Measurements from ENCODE around the gene OR9Q2.
"Not testable (repeated sequence)": the region's sequence is repeated elsewhere in the genome, so short reads cannot be mapped to it uniquely, and the experiment has no call there.

The OR9Q2 gene, protein sequence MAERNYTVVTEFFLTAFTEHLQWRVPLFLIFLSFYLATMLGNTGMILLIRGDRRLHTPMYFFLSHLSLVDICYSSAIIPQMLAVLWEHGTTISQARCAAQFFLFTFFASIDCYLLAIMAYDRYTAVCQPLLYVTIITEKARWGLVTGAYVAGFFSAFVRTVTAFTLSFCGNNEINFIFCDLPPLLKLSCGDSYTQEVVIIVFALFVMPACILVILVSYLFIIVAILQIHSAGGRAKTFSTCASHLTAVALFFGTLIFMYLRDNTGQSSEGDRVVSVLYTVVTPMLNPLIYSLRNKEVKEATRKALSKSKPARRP

DNA sequence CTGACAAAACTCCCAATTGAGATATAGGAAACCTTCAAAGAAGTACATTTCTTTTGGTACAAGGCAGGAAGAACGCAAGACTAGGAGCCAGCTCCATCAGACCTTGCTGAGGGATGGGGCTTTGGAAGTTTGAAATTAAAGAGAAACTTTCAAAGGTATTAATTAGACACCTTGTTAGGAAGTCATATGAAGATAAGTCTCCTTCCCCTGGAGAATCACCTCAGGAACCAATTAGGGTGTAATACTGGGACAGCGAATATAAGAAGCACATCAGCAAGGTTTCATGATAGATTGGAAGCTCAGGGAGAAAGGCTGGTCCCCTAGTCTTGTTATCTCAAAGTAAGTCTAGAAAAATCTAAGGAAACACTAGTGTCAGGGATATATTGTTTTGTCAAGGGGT lies at the start of gene OR9Q2:
Gene OR9Q2, plus strand, starts transcription at position 301 of the 400 bp plus-strand sequence. CDS start 1,421 bp downstream, outside the sequence.
- FAIRE-seq: no peak

DNA sequence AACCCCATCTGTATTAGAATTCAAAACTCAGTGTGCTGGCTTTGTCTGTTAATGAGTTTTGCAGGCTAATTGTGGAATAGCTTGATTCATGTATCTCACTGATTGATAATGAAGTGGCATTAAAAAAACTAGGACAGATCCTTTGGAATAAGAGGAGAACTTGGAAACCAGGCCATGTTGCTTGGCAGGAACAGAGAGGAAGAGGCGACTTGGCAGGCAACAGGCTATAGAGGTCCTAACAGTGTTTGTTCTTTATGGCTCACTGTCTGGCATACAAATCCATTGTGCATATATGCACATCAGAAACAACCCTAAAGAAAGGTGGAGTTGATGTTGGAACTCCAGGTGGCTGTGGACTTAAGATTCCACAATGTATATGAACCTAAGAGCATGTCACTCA lies 46.1 kb upstream of the OR9Q2 start:
- no peak for FAIRE-seq

DNA sequence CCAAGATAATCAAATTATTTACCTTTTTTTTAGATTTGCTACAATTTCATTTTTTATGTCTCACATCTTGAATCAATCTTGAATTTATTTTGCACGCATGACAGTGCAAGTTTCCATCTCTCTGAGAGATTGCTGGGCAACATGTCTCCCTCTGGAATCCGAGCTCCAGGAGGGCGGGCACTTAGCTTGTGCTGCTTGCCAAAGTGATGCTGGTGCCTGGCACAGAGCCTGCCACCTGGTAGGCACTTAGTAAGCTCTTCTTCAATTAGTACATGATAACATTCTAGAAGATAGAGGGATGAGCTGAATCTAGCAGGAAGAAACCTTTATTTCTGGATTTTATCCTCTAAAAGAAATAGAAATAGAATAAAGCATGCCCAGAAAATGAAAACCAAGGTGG lies 36.1 kb upstream of the OR9Q2 start:
- FAIRE-seq: no peak

DNA sequence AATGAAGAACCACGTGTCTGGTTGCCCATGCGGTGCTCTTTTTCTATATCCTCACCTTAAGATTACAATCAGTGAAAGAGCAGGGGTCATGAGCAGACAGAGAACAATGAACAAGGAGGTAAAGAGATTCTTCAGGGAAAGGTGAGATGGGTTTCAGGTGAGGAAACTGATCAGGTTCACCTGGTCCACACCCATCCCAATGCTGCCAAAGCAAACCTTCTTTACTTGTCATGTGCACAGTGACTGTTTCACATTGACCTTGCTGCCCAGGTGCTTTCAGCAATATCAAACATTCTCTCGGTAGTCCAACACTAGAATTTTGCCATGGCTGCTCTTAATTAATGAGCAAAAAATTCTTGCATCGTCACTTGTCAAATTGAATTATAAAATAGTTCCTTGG lies 24.5 kb upstream of the OR9Q2 start:
- FAIRE-seq: no peak

DNA sequence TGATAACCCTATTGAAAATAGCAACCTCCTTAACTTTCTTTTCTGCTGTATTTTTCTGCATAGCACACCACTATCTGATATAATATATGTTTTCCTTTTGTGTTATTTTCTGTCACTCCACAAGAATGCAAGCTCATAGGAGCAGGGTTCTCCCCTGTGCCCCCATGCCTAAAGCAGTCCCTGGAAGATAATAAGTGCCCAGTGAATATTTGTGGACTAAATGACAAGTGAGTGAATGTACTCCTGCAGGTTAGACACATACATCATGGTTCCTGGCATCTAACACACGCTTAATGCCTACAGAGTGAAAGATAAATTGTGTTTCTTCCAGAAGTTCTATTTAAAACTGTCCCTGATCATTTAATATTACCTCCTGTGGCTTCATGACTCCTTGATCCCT lies 23.9 kb upstream of the OR9Q2 start:
- FAIRE-seq: no peak

DNA sequence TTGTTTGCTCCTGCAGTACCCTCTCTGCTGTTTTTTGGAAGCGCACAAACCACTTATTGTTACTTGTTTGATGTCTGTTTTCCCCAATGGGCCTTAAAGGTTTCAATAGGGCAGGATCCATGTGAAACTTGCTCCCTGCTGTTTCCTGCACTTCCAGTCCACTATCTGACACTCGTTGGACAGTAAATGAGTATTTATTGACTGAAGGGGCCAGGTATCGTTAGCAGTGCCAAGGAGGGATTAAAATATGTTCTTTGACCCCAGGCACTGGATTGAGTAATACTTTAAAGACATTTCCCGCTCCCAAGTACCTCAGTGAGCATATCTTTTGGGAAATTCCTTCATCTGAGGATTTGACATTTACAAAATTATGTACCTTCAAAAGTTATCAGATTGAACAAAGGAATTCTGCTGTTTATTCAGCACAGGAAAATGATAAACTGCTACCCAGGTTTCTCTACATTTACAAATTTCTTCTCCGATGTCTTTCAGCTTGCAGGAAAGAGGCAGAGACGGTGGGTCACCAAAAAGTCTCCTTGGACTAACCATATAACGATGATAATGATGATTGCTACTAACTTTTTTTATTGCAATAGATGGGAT lies 23.3 kb upstream of the OR9Q2 start:
- FAIRE-seq: no peak

DNA sequence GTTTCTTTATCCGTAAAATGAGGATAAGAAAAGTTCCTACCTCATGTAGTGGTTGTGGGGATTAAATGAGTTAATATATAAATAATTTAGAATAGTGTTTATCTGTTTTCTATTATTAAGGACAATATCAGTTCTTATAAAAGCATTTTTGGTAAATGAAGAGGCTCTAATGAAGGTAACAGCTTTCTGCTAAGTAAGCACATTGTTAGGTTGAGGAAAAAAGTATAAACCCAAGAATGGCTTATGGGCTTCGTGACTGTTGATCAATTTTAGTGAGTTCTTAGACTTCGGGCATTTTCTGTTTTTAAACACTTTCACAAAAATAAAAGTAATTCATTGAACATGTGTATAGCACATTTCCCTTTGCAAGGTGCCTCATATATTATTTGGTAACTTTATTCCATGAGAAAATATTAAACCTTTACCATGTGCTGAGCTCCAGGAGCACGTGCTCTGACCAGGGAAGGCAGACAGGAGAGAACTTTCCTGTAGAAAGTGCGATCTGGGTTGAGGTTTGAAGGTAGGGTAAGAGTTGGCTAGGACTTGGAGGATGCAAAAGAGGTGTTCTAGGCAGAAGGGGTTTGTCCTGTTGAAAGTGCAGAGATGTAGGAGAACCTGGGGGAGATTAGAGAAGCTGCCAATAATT lies 11.3 kb upstream of the OR9Q2 start:
- FAIRE-seq: no peak

DNA sequence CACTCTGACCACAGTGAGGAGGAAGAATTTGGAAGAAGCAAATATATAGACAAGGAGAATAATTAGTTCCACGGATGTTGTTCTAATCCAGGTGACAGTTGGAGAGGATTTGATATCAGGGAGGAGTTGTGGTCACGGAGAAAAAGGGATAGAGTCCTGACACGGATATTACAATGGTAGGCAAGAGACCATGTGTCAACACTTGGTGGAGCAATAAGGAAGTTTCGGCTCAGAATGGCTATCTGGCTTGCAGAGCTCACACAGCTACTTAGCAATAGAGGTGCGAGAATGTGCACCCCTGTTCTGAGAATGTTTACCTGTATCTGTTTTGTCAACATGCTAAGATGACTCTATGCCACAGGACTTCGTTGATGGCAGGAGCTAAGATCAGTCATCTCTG lies 10.4 kb upstream of the OR9Q2 start:
- FAIRE-seq: no peak

DNA sequence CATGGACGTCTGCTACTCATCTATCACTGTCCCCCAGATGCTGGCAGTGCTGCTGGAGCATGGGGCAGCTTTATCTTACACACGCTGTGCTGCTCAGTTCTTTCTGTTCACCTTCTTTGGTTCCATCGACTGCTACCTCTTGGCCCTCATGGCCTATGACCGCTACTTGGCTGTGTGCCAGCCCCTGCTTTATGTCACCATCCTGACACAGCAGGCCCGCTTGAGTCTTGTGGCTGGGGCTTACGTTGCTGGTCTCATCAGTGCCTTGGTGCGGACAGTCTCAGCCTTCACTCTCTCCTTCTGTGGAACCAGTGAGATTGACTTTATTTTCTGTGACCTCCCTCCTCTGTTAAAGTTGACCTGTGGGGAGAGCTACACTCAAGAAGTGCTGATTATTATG lies 9.2 kb upstream of the OR9Q2 start:
- no peak for FAIRE-seq

DNA sequence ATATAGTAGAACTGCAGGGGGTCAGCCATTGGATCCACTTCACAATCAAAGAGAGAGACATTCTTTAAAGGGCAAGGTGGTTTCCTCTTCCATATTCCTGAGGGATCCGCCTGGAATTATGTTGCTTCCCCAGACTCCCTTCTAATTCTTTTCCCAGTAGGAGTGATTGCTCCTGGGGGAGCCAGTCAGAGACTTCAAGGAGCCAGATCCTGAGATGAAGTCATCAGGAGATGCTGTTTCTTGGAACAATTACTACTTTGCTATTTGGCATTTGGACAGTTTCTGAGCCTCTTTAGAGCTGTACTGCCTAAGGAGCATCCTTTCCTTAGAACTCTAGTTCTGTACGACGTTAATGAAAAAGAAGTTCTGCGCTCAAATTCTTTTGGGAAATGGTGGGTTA lies 1.9 kb upstream of the OR9Q2 start:
- no peak for FAIRE-seq

DNA sequence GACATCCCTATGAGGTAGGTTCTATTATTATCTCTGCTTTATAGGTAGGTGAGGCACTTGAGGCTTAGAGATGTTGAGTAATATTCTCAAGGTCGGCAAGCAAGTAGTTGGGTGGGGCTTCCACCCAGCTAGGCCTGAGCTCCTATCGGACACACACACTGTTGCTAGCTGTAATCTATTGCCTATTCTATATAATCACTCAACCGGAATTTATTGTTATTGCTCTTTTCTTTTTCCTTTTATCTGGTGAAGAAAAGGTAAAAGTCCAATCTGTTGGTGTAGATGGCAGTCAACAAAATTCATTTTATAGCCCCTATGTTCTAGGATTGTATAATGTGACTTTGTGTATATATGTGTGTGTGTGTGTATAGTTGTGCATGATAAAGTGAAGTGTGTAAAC lies 3.4 kb downstream of the OR9Q2 start:
- FAIRE-seq: peak; percentile 95

DNA sequence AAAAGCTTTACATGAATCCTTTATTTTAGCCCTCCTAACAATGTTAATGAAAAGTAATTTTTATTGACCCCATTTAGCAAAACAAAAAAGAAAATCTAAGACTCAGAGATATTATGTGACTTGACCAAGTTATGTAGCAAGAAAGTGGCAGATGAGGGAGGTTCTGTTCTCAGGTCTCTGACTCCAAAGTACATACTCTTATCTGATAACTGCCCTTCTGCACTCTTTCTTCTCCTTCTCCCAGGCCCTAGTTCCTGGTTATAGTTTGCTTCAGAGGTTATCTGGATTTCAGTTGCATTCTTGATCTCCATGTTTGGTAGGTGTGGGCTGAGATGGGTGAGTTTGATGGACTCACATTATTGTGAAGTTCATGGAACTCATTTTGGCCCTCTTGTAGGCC lies 4.5 kb downstream of the OR9Q2 start:
- FAIRE-seq: peak; percentile 69

DNA sequence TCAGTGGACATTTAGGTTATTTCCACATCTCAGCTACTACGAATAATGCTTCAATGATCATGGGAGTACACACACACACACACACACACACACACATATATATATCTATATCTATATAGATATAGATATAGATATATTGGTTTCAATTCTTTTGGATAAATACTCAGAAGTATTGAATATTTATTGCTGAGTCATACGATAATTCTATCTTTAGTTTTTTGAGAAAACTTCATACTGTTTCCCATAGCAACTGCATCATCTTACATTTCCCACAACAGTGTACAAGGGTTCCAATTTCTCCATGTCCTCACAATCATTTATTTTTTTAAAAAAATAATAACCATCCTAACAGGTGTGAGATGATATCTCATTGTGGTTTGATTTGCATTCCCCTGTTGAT lies 7.1 kb downstream of the OR9Q2 start:
- FAIRE-seq: no peak

DNA sequence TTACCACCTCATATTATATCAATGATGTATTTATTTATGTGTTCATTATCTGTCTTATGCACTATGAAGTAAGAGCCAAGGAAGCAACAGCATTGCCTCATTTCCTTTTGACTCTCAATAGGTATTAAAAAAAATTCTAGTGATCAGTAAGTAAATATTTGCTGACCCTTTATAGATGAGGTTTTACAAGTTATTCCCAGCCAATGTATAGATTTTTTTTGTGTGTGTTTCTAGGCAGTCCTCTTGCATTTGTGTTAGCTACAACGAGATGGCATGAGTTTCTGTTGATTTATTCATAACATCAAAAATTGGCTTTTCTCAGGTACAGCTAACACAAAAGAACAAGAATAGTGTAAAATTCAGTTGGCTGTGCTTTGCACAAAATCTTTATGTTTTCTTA lies 10.4 kb downstream of the OR9Q2 start:
- FAIRE-seq: no peak

DNA sequence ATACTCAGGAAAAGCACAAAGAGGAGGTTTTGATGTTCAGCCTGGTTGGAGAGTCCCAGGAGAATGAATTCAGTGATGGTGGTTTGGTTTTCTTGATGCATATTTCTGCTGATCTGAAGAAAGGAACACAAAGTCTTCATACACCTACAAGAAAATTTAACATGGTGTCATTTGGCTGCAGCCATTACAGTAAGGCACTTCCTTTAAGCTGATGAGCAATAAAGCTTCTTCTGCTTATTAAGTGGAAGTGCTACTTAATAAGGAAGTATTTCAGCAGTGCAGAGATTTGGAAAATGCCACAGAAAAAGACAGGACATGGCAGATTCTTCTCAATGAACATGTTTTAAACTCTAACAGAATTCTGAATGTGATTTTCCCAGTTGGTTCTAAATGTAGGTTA lies 15.2 kb downstream of the OR9Q2 start, which contains the start of gene OR1S2:
Gene OR1S2, minus strand, starts transcription at position 101 of the 400 bp plus-strand sequence. Its CDS starts 0 bp downstream, at position 101.
- no peak for FAIRE-seq

DNA sequence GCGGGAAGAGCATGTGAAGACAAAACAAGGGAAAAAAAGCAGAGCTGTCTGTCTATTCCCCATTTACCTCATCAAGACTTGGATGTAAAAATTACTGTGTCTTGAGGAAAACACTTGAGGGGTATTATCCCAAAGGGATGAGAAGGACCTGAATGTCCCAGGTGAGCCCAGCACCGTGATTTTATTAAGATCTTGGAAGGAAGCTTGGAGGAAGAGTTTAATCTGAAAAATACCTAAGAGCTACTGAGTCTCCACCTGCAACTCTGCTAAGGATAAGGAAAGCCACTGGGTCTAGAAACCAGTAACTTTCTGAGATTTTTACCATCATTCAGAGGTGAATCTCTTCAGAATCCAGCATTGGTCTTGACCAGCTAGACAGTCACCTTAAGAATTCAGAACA lies 23.6 kb downstream of the OR9Q2 start, which contains the start of gene OR1S1:
Gene OR1S1, plus strand, starts transcription at position 301 of the 400 bp plus-strand sequence.
- not testable (repeated sequence) for FAIRE-seq

DNA sequence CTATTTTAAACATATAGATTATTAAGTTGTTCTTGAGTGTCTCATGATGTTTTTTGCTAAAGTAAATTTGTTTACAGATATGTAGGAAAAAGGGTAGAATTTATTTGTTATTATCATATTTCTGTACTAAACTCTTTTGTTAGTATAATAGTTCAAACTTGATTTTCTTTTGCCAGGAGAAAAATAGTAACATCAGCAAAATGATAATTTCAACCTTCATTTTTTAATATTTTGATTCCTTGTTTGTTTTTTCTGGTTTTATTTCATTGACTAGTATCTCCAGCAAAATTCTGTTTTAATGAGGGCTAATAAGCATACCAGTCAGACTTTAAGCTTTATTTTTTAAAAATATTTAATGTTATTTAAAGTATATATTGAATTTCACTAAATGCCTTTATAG lies 27.6 kb downstream of the OR9Q2 start:
- no peak for FAIRE-seq

DNA sequence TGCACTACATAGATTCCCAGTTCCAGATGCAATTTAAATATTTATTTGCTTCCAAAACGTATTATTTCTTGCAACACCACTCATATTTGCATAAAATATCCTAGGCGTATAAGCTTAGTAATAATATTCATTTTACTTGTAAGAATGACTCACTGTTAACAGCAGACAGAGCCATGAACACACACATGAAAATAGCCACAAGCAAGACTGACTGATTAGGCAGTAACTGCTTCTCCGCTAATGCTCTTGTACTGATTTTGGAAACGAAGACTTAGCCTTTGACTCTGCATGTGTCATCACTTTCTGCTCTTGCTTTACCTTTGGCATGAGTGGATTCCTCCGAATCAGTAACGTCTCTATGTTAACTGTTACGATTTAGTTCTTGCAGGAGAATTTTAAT lies 33.9 kb downstream of the OR9Q2 start:
- no peak for FAIRE-seq

DNA sequence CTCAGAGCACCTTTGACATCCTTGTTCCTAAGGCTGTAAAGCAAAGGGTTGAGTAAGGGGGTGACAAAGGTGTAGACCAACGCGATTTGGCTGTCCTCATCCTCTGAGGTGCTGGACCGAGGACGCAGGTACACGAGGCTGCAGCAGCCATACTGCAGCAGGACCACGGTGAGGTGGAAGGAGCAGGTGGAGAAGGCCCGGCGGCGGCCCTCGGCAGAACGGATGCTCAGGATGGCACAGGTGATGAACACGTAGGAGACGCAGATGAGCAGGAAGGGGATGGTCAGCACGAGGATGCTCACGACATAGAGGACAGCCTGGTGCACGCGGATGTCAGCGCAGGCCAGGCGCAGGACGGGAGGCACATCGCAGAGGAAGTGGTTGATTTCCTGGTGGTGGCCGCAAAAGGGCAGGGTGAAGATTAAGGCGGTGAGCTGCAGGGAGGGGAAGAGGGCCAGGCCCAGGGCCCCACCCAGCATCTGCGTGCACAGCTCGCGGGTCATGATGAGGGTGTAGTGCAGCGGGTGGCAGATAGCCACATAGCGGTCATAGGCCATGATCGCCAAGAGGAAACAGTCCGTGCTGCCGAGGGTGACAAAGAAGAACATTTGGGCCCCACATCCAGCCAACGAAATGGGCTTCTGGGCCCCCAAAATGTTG lies 39.2 kb downstream of the OR9Q2 start:
- no peak for FAIRE-seq

All from colon (tissue), 2 donors.